GM04504 (cell line): ENCODE results near the gene CRACR2B.

ENCODE experiments used
- DNase-seq: peaks from one replicate; pipeline ENCODE4 v3.0.0-alpha.2; 2012; ENCODE audit warnings: low read depth

Gene CRACR2B

DNA sequence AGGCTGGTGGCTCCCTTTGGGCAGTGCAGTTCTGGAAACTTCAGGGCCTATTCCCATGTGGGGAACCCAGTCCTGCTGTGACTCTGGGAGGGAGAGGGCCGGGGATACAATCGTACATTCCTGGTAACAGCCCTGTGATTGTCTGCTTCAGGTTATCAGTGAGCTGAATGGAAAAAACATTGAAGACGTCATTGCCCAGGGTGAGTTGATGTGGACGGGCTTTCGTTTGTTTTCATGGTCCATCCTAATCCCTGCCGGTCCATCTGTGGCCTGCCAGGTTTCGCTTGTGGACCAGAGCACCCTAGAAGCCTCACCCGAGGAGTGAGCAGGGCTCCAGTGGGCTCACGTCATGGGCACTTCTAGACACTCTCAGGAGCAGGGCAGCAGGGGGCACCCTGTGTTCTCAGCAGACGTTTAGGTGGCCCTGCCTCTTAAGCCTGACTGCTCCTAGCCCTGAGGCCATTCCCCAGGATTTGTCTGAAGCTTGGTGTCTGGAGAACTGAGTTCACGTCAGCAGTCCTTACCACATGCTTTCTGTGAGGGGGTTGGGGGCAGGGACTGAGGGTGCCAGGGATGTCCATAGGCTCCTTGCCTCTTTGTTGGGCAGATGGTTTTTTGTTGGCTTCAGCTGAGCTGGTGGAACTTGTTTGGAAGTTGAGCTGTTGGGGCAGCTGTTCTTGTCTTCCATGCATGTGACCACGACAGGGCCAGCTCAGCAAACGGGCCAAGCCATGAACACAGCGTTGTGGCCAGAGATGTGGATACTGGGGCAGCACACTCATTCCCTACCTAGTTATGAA is 16.1 kb upstream of the CRACR2B start:
- no peak for DNase-seq

DNA sequence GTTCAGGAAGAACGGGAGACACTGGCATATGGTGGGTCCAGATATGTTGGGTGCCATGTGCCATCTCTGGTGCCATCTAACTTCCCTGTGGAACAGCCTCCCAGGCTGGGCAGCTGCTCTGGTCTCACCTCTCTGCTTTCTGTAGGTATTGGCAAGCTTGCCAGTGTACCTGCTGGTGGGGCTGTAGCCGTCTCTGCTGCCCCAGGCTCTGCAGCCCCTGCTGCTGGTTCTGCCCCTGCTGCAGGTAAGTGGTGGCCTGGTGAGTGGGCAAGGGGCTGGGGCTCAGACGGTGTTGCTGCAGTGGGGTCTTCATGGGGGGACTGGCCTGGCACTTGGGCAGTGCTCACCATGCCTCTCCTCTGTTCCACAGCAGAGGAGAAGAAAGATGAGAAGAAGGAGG is 15.3 kb upstream of the CRACR2B start:
- DNase-seq = no peak

DNA sequence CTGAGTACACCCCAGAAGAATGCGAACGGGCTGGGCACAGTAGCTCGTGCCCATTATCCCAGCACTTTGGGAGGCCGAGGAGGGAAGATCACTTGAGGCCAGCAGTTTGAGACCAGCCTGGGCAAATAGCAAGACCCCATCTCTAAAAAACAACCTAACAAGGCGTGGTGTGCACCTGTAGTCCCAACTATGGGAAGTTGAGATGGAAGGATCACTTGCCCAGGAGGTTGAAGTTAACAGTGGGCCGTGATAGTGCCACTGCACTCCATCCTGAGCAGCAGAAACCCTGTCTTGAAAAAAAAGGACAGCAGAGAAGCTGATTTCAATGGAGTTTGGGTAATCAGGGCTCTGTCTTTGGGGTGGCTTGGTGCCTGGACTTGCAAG is 14.7 kb upstream of the CRACR2B start:
- DNase-seq = no peak

DNA sequence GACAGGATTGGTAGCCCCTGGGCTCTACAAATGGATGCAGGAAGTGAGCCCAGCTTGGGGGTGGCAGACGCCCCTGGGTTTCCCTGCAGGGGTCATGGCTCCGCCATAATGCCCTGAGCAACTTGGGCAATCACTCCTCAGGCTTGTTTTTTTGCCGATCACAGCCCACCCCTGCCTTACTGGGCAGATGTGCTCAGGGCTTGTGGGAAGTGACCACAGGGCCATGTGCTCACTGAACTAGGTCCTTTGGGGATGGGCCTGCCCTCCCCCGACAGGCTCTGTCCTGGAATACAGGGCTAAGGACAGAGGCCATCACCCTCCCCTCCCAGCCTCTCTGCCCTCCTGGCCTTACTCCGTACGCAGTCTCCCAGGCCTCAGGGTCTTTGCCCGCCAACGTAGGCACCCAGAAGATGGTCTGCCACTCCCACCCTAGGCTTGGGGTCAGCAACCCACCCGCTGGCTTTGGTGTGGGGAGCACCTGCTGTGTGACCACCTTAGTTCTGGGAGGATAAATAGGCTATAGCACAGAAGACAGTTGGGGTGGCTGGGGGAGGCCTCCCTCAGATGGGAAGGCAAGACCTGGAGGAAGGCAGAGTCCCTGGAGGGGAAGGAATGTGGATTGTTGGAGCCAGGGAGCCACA is 14.1 kb upstream of the CRACR2B start:
- DNase-seq = no peak

DNA sequence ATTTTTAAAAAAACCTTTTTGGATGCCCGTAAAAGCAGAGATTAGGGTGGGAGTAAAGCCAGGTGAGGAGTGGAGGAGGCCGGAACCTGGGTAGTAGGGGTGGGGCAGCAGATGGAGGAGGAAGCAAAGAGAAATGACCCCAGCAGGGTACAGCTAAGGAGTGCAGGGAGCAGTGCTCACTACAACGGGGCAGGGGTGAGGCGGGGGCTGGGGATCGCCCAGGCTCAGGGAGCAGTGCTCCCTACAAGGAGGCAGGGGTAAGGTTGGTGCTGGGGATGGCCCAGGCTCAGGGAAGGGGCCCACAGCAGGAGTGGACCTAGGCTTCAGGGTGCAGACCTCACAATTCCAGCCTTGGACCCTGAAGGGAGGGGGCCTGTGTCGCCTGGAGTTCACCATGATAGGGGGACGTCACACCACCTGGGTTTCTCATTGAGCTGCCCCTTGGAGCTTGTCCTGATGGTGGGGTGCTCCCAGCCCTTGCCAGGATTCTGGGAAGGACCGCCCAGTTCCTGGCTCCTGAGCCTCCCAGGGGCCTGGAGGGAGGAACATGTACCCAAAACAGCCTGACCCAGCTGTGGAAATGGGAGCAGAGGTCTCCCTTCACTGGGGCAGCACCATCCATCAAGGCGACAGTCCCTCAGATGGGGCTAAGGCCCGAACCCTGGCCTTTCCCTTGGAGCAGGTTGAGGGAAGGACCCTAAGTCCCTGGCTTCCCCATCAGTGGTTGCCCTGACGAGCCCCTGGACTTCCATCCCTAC is 11.9 kb upstream of the CRACR2B start:
- no peak for DNase-seq

DNA sequence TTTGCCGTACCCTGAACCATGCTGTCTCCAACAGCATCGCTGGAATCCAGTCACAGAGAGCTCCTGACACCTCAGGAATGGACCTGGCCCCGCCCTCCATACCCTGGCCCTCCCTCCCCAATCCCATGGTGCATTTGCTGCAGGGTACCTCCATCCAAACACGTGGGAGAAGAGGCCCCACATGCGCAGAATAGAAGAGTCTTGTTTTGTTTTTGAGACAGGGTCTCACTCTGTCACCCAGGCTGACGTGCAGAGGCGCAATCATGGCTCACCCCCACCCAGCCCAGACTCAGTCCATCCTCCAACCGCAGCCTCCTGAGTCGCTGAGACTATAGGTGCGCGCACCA is 11.3 kb upstream of the CRACR2B start:
- no peak for DNase-seq

DNA sequence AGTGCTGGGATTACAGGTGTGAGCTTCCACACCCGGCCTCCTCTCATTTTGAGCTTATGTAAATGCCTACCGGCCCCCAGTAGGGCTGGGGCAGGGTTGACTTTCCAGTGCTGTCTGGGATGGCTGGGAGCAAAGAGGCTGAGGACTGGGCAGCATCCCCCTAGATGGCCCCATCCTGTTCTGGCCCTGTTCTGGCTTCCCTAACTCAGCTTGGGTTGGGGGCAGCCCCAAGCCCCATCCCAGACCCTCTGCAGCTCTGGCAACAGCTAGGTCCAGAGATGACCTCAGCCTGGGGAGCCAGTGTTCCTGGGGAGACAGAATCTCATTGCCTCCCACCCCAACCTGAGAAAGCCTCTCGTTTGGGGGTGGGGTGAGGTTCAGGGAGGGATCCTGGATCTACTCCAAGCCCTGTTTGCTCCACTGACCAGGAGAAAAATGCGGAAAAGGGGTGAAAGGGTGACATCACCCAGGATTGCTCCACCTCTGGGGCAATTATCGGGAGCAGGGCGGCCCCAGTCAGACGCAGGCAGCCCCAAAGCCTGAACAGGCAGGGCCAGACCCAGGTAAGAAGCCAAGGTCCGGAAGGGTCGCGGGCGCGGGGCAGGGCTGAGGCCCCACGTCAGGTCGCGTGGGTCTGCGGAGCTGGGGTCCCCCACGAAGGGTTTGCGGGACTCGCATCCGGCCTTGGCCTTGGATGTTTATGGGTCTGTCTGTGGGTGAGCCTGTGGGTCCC is 9.2 kb upstream of the CRACR2B start, which contains the start of gene PNPLA2:
TSS of gene PNPLA2 (plus strand) at position 519 of the 733 bp plus-strand sequence. CDS start 805 bp downstream, outside the sequence.
- DNase-seq = peak; percentile 69

DNA sequence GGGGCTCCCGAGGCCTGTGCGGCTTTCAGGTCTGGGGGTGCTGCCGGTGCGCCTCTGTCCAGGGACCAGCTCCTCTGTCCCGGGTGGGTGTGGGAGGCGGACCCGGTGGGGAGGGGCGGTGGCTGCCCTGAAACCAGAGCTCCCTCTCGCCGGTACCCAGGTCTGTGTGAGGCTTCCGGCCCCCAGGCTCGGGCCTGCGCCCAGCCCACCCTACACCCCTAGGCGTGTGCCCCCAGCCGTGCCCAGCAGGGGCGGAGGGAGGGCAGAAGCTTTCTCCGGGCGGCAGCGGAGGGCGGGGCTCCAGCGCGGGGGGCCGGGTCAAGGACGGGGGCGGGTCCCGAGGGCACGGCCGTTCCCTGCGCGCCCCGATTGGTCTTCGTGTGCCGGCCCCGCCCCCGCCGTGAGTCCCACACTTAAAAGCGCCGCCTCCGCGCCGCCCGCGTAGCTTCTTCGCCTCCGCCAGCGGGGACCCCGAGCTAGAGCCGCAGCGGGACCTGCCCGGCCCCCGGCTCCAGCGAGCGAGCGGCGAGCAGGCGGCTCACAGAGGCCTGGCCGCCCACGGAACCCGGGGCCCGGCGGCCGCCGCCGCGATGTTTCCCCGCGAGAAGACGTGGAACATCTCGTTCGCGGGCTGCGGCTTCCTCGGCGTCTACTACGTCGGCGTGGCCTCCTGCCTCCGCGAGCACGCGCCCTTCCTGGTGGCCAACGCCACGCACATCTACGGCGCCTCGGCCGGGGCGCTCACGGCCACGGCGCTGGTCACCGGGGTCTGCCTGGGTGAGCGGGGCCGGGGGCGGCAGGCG is 8.4 kb upstream of the CRACR2B start:
- DNase-seq = peak; percentile 67

DNA sequence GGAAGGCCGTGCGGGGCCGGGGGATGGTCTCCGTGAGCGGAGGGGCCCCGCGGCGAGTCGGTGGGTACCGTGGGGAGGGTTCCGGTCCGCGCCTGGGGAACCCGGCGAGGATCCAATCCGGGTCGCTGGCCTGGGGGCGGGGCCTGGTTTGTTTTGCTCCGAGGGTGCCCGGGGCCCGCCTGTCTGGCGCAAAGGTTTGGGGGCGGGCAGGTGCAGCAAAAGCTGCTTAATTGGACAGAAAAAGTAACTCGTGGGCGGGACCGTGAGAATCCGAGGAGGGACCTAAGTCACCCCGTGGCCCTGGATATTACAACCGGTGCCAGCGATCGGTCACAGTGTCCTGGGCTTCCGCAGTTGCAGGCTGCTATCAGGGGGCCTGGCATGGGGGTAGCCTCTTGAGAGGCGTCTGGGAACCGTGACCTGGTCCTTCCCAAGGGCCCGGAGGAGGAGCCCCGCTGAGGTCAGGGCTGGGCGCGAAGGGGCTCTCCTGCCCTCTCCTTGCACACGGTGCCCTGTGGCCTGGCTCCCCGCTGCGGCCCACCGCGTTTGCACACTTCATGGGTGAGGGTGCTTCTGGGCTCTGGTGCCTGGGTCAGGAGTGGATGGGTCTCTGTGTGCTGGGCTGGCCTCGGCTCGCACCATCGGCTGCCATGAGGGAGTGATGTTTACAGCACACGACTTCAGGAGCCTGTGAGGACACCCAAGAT is 7.6 kb upstream of the CRACR2B start:
- no peak for DNase-seq

DNA sequence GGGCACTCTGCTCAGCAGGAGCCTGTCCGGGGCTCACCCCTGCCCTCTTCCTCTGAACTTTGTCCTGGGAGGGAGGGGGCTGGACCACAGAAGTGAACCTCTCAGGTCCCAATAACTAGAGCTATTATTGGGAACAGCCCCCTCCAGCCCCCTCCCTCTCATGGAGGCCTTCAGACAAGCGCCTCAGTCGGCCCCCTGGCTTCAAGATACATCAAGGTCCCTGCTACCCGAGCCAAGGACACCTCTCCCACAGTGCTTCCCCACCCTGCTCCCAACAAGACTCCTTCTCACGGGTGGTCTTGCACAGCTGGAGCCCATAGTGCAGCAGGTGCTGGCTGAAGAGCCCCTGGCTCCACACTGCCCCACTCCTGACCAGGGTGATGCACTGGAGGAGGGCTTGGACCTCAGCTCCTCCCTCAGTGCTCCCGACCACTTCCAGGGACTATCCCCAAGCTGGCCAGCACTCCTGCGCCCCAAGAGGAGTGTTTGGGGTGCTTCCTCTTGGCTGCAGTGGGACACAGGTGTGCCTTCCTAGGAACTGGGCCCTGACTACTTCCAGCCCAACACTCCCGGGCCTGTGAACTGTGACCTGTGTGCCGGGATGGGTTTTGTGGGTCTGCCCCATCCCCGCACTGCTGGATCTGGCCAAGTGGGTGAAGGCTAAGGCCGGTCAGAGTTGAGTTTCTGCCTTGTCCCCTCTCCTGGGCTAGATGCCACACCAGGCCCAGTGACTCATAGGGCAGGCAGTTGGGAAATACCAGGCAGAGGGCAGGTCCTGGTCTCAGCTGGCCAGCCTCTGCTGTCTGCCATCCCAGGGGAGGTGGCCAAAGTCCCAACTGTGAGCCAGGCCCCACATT is 6.8 kb upstream of the CRACR2B start:
- no peak for DNase-seq

DNA sequence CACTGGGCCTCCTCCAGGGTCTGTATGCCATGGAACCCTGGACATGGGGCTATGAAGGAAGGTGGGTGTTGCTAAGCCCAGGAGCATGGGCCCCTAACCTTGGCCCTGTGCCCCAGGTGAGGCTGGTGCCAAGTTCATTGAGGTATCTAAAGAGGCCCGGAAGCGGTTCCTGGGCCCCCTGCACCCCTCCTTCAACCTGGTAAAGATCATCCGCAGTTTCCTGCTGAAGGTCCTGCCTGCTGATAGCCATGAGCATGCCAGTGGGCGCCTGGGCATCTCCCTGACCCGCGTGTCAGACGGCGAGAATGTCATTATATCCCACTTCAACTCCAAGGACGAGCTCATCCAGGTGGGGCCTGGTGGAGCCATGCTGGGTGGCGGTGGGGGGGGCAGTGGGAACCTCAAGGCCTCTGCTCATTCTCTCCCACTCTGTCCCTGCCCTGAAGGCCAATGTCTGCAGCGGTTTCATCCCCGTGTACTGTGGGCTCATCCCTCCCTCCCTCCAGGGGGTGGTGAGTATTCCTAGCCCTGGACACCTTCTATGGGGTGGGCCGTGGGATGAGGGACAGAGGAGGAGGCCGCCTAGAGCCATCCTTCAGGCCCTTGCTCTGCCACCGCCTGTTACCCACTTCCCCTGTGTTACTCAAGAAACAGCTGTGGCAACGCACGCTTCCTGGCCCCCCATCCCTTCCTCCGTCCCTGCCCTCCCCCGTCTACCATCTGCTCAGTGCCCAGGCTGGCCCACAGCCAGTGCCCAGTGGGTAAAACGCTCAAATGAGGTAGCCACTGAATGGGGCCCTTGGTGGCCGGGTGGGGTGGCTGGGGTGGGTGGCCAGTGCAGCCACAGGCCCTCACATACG is 6.0 kb upstream of the CRACR2B start:
- DNase-seq = no peak

DNA sequence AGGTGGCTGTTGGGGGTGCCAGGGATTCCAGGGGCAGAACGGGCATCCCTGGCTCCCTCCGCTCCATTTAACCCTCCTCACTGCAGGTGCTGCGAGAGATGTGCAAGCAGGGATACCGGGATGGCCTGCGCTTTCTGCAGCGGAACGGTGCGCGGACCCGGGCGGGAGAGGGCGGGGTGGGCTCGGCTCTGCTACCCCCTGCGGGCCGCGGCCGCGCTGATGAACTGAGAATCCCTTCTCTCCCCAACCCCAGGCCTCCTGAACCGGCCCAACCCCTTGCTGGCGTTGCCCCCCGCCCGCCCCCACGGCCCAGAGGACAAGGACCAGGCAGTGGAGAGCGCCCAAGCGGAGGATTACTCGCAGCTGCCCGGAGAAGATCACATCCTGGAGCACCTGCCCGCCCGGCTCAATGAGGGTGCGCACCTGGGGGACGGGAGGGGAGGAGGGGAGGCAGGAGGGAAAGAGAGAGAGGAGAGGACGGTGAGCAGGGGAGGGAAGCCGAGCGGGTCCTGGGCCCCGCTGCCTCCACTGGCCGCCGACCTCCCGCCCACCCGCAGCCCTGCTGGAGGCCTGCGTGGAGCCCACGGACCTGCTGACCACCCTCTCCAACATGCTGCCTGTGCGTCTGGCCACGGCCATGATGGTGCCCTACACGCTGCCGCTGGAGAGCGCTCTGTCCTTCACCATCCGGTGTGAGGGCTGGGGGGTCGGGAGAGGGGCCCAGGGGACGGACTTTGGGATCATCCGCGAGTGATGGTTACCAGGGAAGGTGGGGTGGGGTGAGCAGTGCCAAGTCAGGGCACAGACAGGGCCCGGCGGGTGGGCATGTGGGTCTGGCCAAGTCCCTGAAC is 4.1 kb upstream of the CRACR2B start:
- no peak for DNase-seq

DNA sequence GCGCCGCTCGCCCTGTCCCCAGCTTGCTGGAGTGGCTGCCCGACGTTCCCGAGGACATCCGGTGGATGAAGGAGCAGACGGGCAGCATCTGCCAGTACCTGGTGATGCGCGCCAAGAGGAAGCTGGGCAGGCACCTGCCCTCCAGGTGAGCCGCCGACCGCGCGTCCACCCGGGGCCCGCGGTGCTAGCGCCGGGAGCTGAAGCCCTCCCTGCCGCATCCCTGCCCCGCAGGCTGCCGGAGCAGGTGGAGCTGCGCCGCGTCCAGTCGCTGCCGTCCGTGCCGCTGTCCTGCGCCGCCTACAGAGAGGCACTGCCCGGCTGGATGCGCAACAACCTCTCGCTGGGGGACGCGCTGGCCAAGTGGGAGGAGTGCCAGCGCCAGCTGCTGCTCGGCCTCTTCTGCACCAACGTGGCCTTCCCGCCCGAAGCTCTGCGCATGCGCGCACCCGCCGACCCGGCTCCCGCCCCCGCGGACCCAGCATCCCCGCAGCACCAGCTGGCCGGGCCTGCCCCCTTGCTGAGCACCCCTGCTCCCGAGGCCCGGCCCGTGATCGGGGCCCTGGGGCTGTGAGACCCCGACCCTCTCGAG is 3.3 kb upstream of the CRACR2B start:
- no peak for DNase-seq

DNA sequence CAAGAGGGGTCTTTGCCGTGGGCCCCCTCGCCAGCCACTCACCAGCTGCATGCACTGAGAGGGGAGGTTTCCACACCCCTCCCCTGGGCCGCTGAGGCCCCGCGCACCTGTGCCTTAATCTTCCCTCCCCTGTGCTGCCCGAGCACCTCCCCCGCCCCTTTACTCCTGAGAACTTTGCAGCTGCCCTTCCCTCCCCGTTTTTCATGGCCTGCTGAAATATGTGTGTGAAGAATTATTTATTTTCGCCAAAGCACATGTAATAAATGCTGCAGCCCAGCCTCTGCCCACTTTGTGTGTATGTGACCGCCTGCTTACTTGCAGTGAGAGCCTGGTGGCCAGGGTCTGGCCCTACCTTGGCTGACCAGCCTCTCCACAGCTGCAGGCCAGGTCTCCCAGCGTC is 2.8 kb upstream of the CRACR2B start:
- no peak for DNase-seq

DNA sequence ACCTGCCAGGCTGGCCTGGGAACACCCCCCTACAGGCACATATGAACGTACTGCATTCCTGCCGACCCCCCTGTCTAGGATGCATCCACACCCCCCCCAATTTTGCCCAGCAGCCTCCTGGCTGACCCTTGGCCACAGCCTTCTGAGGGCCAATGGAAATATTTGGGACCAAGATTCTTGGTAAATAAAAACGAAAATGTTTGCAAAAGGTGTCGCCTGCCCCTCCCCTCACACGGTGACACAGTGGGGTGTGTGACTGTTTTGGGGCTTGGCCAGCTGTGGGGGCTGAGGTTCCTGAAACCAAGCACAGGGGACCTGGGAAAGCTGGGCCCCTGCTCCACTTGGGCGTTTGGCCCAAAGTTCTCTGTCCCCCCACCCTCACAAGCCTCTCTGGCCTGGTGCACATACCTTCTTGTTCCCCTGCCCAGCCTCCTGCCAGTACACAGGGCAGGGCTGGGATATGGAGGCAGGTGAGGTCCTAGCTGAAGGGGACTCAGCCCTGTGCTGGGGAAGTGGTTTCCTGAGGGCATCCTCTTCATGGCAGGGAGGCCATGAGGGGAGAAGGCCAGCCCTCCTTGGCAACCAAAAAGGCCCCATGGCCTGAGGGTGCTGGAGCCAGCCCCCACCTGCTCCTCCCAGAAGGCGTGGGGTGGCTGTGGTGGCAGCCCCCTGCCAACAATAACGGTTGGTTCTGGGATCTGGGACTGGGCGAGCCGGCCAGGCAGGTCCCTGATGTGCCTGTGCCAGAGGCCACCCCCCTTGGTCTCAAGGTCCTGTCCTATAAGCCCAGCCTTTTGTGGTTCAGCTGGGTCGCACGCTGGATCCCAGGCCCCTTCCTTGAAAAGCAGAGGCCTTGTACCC is 2.1 kb upstream of the CRACR2B start:
- no peak for DNase-seq

DNA sequence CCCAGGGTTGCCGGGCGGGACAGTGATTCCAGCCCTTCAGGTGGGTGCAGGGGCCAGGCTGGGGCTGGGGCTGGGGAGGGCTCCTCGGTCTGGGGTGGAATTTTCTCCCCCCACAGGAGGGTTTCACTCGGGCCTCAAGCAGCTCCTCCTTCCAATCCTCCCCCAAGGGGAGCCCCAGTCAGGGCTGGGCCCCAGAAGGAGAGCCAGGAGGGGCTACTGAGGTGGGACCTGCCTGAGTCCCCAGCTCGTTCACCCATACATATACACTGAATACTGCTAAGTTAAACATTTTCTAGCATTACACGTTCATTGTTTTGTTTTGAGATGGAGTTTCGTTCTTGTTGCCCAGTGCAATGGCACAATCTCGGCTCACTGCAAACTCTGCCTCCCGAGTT is 1.5 kb upstream of the CRACR2B start:
- DNase-seq = no peak

DNA sequence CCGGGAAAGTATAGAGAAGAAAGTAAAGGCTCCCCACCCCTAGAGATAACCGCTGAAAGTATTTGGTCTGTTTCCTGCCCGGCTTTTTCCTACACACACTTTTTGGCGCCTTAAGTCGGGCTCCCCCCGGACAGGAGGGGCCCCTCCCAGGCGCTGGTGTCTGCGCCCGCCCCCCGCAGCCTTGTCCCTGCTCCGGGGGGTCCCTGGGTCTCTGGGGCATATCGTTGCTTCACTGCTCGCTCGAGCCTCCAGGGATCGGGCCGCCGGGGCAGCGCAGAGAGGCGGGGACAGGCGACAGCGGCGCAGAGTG is 928 bp upstream of the CRACR2B start:
- DNase-seq = no peak
